GM12878 (cell line): ENCODE results near the gene TAPT1. TPM values are rescaled to one million over a fixed set of nuclear protein-coding genes. Genes with fewer than 3 reads are reported as not detected.

Experiments used
- ATAC-seq: fragments of 200-7000 bp; cut with Tn5 transposase; 3 replicates; pipeline ENCODE4 v1.9.1; 2020; ENCODE audit warnings: mild to moderate bottlenecking, moderate library complexity
- BruUV-seq: library from RNA; stranded (reverse); fragments of 400-500 nt; replicated peaks from 2 replicates; lab custom pipeline; 2021; lab: Mats Ljungman, UMichigan
- CTCF ChIA-PET: fragments of 300-600 bp; sonication (Branson Sonifier 250); formaldehyde crosslinking; extraction: SDS; loops from one replicate; lab custom pipeline; 2021; ENCODE audit warnings: inconsistent platforms; lab: Yijun Ruan, JAX
- POLR2A ChIA-PET: fragments of 350-600 bp; formaldehyde crosslinking; extraction: SDS; loops from one replicate; lab custom pipeline; 2021; ENCODE audit warnings: inconsistent platforms; lab: Charles Lee
- RAD21 ChIA-PET: fragments of 300-600 bp; sonication (Branson Sonifier 250); formaldehyde crosslinking; loops from one replicate; lab custom pipeline; 2023; ENCODE audit warnings: antibody characterized with exemption; ENCODE audit not compliant: unreplicated experiment; lab: Charles Lee
- SMC1A ChIA-PET: fragments of 300-600 bp; sonication (Branson Sonifier 250); formaldehyde crosslinking; loops from one replicate; lab custom pipeline; 2023; ENCODE audit not compliant: unreplicated experiment, uncharacterized antibody; lab: Charles Lee
- DNase-seq: peaks from one replicate; pipeline ENCODE4 v3.0.0-alpha.2; 2011; ENCODE audit warnings: low read depth, low spot score
- FAIRE-seq: peaks from 3 replicates; lab custom pipeline; 2011; peaks lifted over from hg19 to GRCh38; lab: Jason Lieb, UNC
- H2AFZ ChIP-seq: 2 replicates; pipeline ENCODE4 v1.6.0; 2011; ENCODE audit warnings: low read depth, low read length, control low read depth; ENCODE audit not compliant: control insufficient read depth
- H3K27ac ChIP-seq: 2 replicates; pipeline ENCODE4 v1.5.1; 2011; ENCODE audit warnings: control low read depth; ENCODE audit not compliant: control insufficient read depth, insufficient read depth
- H3K27me3 ChIP-seq, 2 experiments: replicated peaks in 1 of 2; 2 replicates each; pipeline versions ENCODE4 v1.6.0 to v1.6.1; 2011; ENCODE audit warnings: low read length in 1 of 2; ENCODE audit not compliant: control insufficient read depth in 2 of 2, insufficient read depth in 2 of 2
- H3K36me3 ChIP-seq, 2 experiments: 2 replicates each; pipeline ENCODE4 v1.5.1; 2011; ENCODE audit warnings: low read length in 1 of 2; ENCODE audit not compliant: control insufficient read depth in 2 of 2, insufficient read depth in 2 of 2
- H3K4me1 ChIP-seq: 2 replicates; pipeline ENCODE4 v1.6.1; 2011; ENCODE audit warnings: mild to moderate bottlenecking, low read length, moderate library complexity, mixed read lengths; ENCODE audit not compliant: control insufficient read depth, insufficient read depth
- H3K4me2 ChIP-seq: 2 replicates; pipeline ENCODE4 v1.6.0; 2011; ENCODE audit warnings: control low read depth; ENCODE audit not compliant: control insufficient read depth, insufficient read depth
- H3K4me3 ChIP-seq: fragments of 200-600 bp; sonication (generic); 2 replicates; pipeline ENCODE4 v1.5.1; 2016
- H3K79me2 ChIP-seq: 2 replicates; pipeline ENCODE4 v1.6.0; 2011; ENCODE audit warnings: low read length; ENCODE audit not compliant: control insufficient read depth, insufficient read depth
- H3K9ac ChIP-seq: 2 replicates; pipeline ENCODE4 v1.8.0; 2011; ENCODE audit warnings: low read length, control low read depth, mixed read lengths; ENCODE audit not compliant: control insufficient read depth, insufficient read depth
- H3K9me3 ChIP-seq: replicated peaks from 3 replicates; pipeline ENCODE4 v1.5.1; 2011; ENCODE audit warnings: mild to moderate bottlenecking, low read length; ENCODE audit not compliant: control insufficient read depth, insufficient read depth
- H4K20me1 ChIP-seq: 2 replicates; pipeline ENCODE4 v1.6.0; 2011; ENCODE audit not compliant: control insufficient read depth, insufficient read depth
- BRCA1 ChIP-seq: IDR thresholded peaks from 2 replicates; pipeline ENCODE4 v1.6.1; 2011; ENCODE audit warnings: low read depth, low read length, improper control_type of control experiment
- ESRRA ChIP-seq: IDR thresholded peaks from 2 replicates; pipeline ENCODE4 v1.6.1; 2012; ENCODE audit warnings: mild to moderate bottlenecking, low read length, improper control_type of control experiment
- NR2C2 ChIP-seq: IDR thresholded peaks from 2 replicates; pipeline ENCODE4 v1.6.1; 2011; ENCODE audit warnings: borderline replicate concordance, low read depth; ENCODE audit not compliant: control insufficient read depth, insufficient read length
- RCOR1 ChIP-seq: conservative IDR thresholded peaks from 2 replicates; pipeline ENCODE4 v1.6.1; 2012; ENCODE audit warnings: low read depth, low read length, improper control_type of control experiment
- ZBTB11 ChIP-seq: fragments of 450-650 bp; formaldehyde crosslinking; IDR thresholded peaks from 2 replicates; pipeline ENCODE4 v1.5.0; 2022; ENCODE audit warnings: mild to moderate bottlenecking, missing genetic modification characterization
- WGBS: methylation state at CpG from one replicate; pipeline ENCODE4 v1.1.6; 2016; ENCODE audit warnings: low lambda C conversion rate; ENCODE audit not compliant: insufficient replicate concordance, insufficient coverage; ENCODE audit errors: missing lambda C conversion rate; 5-methylcytosine and 5-hydroxymethylcytosine counted together
- in situ Hi-C: fragments of 300-500 bp; cut with MboI; formaldehyde crosslinking; loops from 9 replicates; pipeline ENCODE4 v1.14.3; 2018; ENCODE audit warnings: mixed read lengths
- intact Hi-C: fragments of 100-400 bp; cut with micrococcal nuclease; formaldehyde crosslinking; loops from one replicate; pipeline ENCODE4 v1.14.2; 2022; ENCODE audit not compliant: unreplicated experiment
- polyA plus RNA-seq, 11 experiments: library from polyadenylated mRNA; depleted of rRNA in 4 of 11; unstranded in 6 of 11; stranded (reverse) in 5 of 11; fragments of >200 nt; fragmentation: Nextera tagmentation in 4 of 11; fragmentation: Illumina TruSeq in 1 of 11; extraction: Ambion mirVana in 4 of 11; extraction: Trizol in 1 of 11; gene quantifications; 1 replicate in 1 of 11; 2 replicates in 10 of 11; pipeline versions ENCODE4 v1.2.1 to v1.2.3, GENCODE V29; 2011 to 2016; ENCODE audit warnings: inconsistent platforms in 2 of 11, missing spikeins in 2 of 11, low read depth in 1 of 11
- total RNA-seq, 4 experiments: library from RNA; depleted of rRNA in 3 of 4; stranded (reverse); fragments of >200 nt in 3 of 4; fragmentation: Illumina TruSeq in 1 of 4; extraction: Trizol in 1 of 4; gene quantifications; 2 replicates each; pipeline versions ENCODE4 v1.2.1 to v1.2.3, GENCODE V29; 2013 to 2021

The TAPT1 gene
- total and polyA plus RNA-seq, 10 of the 15 experiments (the other 5 are each of a cell fraction or from before 2014, with no cell fraction given): 0.91 to 23.3 (median 9.5) TPM

DNA sequence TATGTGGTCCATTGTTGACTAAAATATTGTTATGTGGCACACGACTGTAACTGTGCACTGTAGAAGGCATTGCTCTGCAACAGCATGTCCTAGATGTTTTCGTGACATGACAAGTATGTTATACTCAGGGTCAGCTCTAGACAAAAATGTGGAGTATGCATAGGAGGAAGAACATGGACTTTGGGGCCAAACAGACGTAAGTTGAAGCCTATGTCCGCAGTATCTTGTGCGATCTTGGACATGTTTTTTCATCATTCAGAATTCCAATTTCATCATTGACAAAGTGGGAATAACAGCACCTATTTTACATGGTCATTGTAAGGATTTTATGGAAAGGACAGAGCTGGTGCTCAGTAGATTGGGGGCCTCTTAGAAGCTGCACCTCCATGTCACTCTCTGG lies 114.7 kb downstream of the TAPT1 start:
- no peaks in the 10 kb centered on the region for H3K9me3 ChIP-seq
- H3K27me3 ChIP-seq: no peaks in the 10 kb centered on the region
- ChIA-PET CTCF (interaction anchor here (1.4 kb wide), 1 partner anchor 87 kb away, joined by 3 read pairs; no protein-coding TSS in a partner anchor), POLR2A (no interaction called here), SMC1A (no interaction called here), RAD21 (no interaction called here)
- no TSS peak for BruUV-seq
- no peaks in the 10 kb centered on the region for H4K20me1 ChIP-seq
- in situ Hi-C loops (no loop called here), intact Hi-C loops (no loop called here)
- no peak overlapping the region for H3K9ac ChIP-seq
- H2AFZ ChIP-seq: no peak overlapping the region
- no peaks in the 10 kb centered on the region for H3K79me2 ChIP-seq
- no peak for TF ChIP-seq ZBTB11 (CRISPR knock-in tag)
- TF ChIP-seq ESRRA: no peak
- TF ChIP-seq BRCA1: no peak
- no peak for TF ChIP-seq NR2C2
- TF ChIP-seq RCOR1: no peak
- WGBS: 41% methylated on average over 5 of the region's 5 CpGs
- DNase-seq (no peak), ATAC-seq (no peak), FAIRE-seq (no peak)
- no peak overlapping the region for H3K4me3 ChIP-seq
- H3K4me2 ChIP-seq: no peak overlapping the region
- no peak overlapping the region for H3K27ac ChIP-seq
- H3K36me3 ChIP-seq: no peaks in the 10 kb centered on the region
- no peaks in the 10 kb centered on the region for H3K4me1 ChIP-seq
